ENCODE results near the gene GNG13.
A peak's percentile ranks its signal among the peaks of the same experiment; 100 is the strongest.

Gene GNG13

DNA sequence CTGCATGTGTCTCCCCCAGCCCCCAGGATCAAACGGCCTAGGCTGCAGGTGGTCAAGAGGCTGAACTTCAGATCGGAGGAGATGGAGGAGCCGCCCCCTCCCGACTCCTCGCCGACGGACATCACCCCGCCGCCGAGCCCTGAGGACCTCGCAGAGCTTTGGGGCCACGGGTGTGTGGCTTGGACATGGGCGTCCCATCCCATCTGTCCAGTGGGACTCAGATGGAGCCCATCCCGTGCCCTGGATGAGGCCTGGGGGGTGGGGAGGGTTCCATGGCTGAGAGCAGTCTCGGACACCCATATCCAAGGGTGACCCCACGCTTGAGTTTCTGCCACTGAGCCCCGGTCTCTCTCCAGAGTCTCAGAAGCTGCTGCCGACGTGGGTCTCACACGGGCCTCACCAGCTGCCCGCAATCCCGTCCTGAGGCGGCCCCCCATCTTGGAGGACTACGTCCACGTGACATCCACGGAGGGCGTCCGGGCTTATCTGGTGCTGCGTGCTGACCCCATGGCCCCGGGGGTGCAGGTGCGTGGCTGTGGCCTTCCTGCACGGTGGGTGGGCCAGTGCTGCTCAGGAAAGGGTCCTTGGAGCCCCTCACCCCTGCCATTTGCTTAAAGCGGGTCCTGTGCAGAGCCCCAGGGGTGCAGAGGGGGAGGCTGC lies 11.2 kb downstream of the GNG13 start:
- Histone ChIP-seq H3K36me3 (ENCODE audit: low read length) (no peaks in the 10 kb centered on the region), H3K27me3 (ENCODE audit: low read length) (no peaks in the 10 kb centered on the region), H3K9me3 (ENCODE audit: insufficient read depth, low read length) (no peaks in the 10 kb centered on the region), H3K79me2 (ENCODE audit: insufficient read depth, low read length) (peaks cover 23% of the 10 kb centered on the region), H2AFZ (ENCODE audit: low read depth, low read length, severe bottlenecking) (no peak overlapping the region), H3F3A (ENCODE audit: insufficient read depth) (no peaks in the 10 kb centered on the region), H3K9me2 (replicated peaks; ENCODE audit: insufficient read depth, low read length) (no peaks in the 10 kb centered on the region), H3K27ac (ENCODE audit: low read depth, low read length) (no peak overlapping the region), H3K4me2 (ENCODE audit: low read depth, low read length, poor library complexity, severe bottlenecking) (peak overlapping the region; percentile 66), H3K9ac (ENCODE audit: low read length) (peak overlapping the region; percentile 98), H4K20me1 (ENCODE audit: low read depth, low read length) (no peaks in the 10 kb centered on the region), H3K4me3 (ENCODE audit: insufficient read depth, low read length, poor library complexity, severe bottlenecking) (peak overlapping the region; percentile 89)
- no peak for TF ChIP-seq EZH2phosphoT487 (conservative IDR thresholded peaks at IDR 0.05; ENCODE audit: low read length)
- TF ChIP-seq, protein P1, sequence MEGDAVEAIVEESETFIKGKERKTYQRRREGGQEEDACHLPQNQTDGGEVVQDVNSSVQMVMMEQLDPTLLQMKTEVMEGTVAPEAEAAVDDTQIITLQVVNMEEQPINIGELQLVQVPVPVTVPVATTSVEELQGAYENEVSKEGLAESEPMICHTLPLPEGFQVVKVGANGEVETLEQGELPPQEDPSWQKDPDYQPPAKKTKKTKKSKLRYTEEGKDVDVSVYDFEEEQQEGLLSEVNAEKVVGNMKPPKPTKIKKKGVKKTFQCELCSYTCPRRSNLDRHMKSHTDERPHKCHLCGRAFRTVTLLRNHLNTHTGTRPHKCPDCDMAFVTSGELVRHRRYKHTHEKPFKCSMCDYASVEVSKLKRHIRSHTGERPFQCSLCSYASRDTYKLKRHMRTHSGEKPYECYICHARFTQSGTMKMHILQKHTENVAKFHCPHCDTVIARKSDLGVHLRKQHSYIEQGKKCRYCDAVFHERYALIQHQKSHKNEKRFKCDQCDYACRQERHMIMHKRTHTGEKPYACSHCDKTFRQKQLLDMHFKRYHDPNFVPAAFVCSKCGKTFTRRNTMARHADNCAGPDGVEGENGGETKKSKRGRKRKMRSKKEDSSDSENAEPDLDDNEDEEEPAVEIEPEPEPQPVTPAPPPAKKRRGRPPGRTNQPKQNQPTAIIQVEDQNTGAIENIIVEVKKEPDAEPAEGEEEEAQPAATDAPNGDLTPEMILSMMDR (IDR thresholded peaks at IDR 0.05; ENCODE audit: insufficient read depth, low read length, poor library complexity, severe bottlenecking): no peak

DNA sequence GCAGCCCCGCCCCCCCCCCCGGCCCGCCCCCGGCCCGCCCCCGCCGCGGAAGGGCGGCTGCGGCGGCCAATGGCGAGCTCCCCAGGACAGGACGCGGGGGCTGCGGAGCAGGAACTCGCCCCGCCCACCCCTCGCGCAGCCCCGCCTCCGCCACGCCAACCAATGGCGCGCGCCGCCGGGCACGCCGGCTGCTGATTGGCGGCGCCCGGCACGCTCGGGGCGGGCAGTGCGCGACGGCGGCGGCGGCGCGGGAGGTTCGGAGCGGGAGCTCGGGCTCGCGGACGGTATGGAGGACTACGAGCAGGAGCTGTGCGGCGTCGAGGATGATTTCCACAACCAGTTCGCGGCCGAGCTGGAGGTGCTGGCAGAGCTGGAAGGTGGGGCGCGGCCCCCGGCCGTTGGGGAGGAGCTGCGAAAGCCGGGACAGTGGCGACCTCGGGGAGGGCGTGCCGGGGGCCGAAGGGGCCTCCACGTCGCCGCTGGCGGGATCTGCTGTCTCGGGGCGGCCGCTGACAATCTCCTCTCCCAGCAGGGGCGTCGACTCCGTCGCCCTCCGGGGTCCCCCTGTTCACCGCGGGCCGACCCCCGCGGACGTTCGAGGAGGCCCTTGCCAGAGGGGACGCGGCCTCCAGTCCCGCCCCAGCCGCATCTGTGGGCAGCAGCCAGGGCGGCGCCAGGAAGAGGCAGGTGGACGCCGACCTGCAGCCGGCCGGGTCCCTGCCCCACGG lies 12.0 kb downstream of the GNG13 start, which contains the start of gene CHTF18:
Gene CHTF18, plus strand, starts transcription at position 222 of the 728 bp plus-strand sequence. Its CDS starts 65 bp downstream, at position 287.
- H3K79me2 ChIP-seq (ENCODE audit: insufficient read depth, low read length): peaks cover 23% of the 10 kb centered on the region
- no peaks in the 10 kb centered on the region for H4K20me1 ChIP-seq (ENCODE audit: low read depth, low read length)
- peak within 1 kb of the TSS; percentile 89 for H3K4me3 ChIP-seq (ENCODE audit: insufficient read depth, low read length, poor library complexity, severe bottlenecking)
- H3K27me3 ChIP-seq (ENCODE audit: low read length): no peaks in the 10 kb centered on the region
- peak within 1 kb of the TSS; percentile 40 for H3K27ac ChIP-seq (ENCODE audit: low read depth, low read length)
- H3K9me2 ChIP-seq (replicated peaks; ENCODE audit: insufficient read depth, low read length): no peaks in the 10 kb centered on the region
- peak within 1 kb of the TSS; percentile 98 for H3K9ac ChIP-seq (ENCODE audit: low read length)
- H3K4me2 ChIP-seq (ENCODE audit: low read depth, low read length, poor library complexity, severe bottlenecking): peak within 1 kb of the TSS; percentile 66
- TF ChIP-seq, protein P1 (IDR thresholded peaks at IDR 0.05; ENCODE audit: insufficient read depth, low read length, poor library complexity, severe bottlenecking): no peak
- TF ChIP-seq EZH2phosphoT487 (conservative IDR thresholded peaks at IDR 0.05; ENCODE audit: low read length): no peak
- H3F3A ChIP-seq (ENCODE audit: insufficient read depth): no peaks in the 10 kb centered on the region
- H3K36me3 ChIP-seq (ENCODE audit: low read length): no peaks in the 10 kb centered on the region
- H3K9me3 ChIP-seq (ENCODE audit: insufficient read depth, low read length): no peaks in the 10 kb centered on the region
- peak within 1 kb of the TSS; percentile 80 for H2AFZ ChIP-seq (ENCODE audit: low read depth, low read length, severe bottlenecking)

DNA sequence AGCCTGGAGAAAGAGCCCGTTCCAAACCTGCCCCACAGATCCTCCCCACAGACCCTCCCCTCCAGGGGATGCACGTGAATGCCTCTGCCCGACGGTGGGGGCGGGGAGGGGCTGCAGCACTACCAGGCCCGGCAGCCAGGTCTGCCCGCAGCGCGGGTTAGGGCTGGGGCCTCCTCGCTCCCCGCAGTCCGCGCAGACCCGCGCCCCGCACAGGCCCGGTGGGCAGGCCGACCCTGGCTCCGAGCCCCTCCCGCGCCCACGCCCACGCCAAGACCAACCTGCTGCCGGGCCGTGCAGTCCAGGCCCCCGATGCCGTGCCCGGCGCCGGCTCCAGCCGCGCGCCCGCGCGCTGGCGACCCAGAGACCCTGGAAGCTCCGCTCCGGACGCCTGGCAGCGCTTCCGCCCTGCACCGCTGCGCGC lies 12.5 kb downstream of the GNG13 start, which contains the start of gene RPUSD1:
Gene RPUSD1, minus strand, starts transcription at position 404 of the 421 bp plus-strand sequence. CDS start 644 bp downstream, outside the sequence.
- peak within 1 kb of the TSS; percentile 40 for H3K27ac ChIP-seq (ENCODE audit: low read depth, low read length)

More for the DNA sequence above, 12.5 kb downstream of the GNG13 start, which contains the start of gene RPUSD1:
- Histone ChIP-seq H3K4me2 (ENCODE audit: low read depth, low read length, poor library complexity, severe bottlenecking) (peak within 1 kb of the TSS; percentile 66), H3K9ac (ENCODE audit: low read length) (peak within 1 kb of the TSS; percentile 98), H3K9me3 (ENCODE audit: insufficient read depth, low read length) (no peaks in the 10 kb centered on the region), H3K27me3 (ENCODE audit: low read length) (no peaks in the 10 kb centered on the region), H3K36me3 (ENCODE audit: low read length) (no peaks in the 10 kb centered on the region), H4K20me1 (ENCODE audit: low read depth, low read length) (no peaks in the 10 kb centered on the region), H3K4me3 (ENCODE audit: insufficient read depth, low read length, poor library complexity, severe bottlenecking) (peak within 1 kb of the TSS; percentile 89), H2AFZ (ENCODE audit: low read depth, low read length, severe bottlenecking) (peak within 1 kb of the TSS; percentile 80), H3K79me2 (ENCODE audit: insufficient read depth, low read length) (peaks cover 23% of the 10 kb centered on the region), H3F3A (ENCODE audit: insufficient read depth) (no peaks in the 10 kb centered on the region), H3K9me2 (replicated peaks; ENCODE audit: insufficient read depth, low read length) (no peaks in the 10 kb centered on the region)
- no peak for TF ChIP-seq EZH2phosphoT487 (conservative IDR thresholded peaks at IDR 0.05; ENCODE audit: low read length)
- TF ChIP-seq, protein P1 (IDR thresholded peaks at IDR 0.05; ENCODE audit: insufficient read depth, low read length, poor library complexity, severe bottlenecking): no peak
